T-helper 17 cell (primary cell): ENCODE results near the gene FOXI1. TPM values are rescaled to one million over a fixed set of nuclear protein-coding genes. Genes with fewer than 3 reads are reported as not detected.

Source experiments
- ATAC-seq: fragments of 150-1000 bp; cut with Tn5 transposase; 2 replicates; pipeline ENCODE4 v1.10.0; 2021; ENCODE audit warnings: mild to moderate bottlenecking, moderate library complexity
- DNase-seq, 3 donors: peaks; one replicate each; pipeline versions ENCODE4 v3.0.0 to v3.0.0-alpha.2; 2020 to 2021
- H3K9me3 ChIP-seq: one replicate; pipeline ENCODE4 v1.7.0; 2013; ENCODE audit warnings: low read length, mild to moderate bottlenecking; ENCODE audit not compliant: control insufficient read depth, poor library complexity, severe bottlenecking
- H3K27ac Mint-ChIP-seq: one replicate; pipeline ENCODE4 v1.8.0; 2022; ENCODE audit warnings: mild to moderate bottlenecking, moderate library complexity, mixed read lengths
- H3K27me3 Mint-ChIP-seq: one replicate; pipeline ENCODE4 v1.8.0; 2022; ENCODE audit warnings: mixed read lengths
- H3K36me3 Mint-ChIP-seq: one replicate; pipeline ENCODE4 v1.8.0; 2022; ENCODE audit warnings: low read depth, mixed read lengths
- H3K4me1 Mint-ChIP-seq: one replicate; pipeline ENCODE4 v1.8.0; 2022; ENCODE audit warnings: mild to moderate bottlenecking, mixed read lengths
- H3K4me3 Mint-ChIP-seq: one replicate; pipeline ENCODE4 v1.8.0; 2022; ENCODE audit warnings: mild to moderate bottlenecking, moderate library complexity, mixed read lengths
- total RNA-seq, 4 donors: library from RNA in 2 of 4; stranded (reverse) in 2 of 4; gene quantifications; one replicate each; pipeline ENCODE4 v1.2.3 and lab custom pipeline; 2022 to 2026

Gene FOXI1
- total RNA-seq, 2 donors from 2014 or later = 0.18 TPM; not detected in 1

DNA sequence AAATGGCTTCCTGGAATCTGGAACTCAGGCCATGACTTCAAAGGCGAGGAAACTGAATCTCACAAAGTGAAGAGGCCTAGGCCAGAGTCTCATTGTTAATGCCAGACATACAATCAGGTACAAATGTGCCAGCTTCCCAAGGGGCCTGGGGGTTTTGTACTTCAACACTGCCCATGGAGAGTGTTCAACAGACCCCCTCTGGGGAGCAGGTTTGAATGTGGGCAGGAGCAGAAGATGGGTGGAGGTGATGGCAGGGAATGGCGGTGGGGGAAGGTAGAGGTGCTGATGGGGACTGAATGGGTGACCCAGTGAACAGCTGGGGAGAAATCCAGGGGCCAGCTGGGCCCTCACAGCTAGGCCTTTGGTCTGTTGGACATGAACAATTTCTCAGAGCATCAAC, 12.0 kb downstream of the FOXI1 start:
- H3K9me3 ChIP-seq = no peaks in the 10 kb centered on the region
- DNase-seq = no peak
- Mint-ChIP-seq H3K27ac (no peak overlapping the region), H3K36me3 (peaks cover 3% of the 10 kb centered on the region), H3K4me1 (no peaks in the 10 kb centered on the region), H3K4me3 (no peak overlapping the region), H3K27me3 (peaks cover 54% of the 10 kb centered on the region)
- no peak for ATAC-seq

GRCh38 chr5:170120576-170120975, 14.9 kb downstream of the FOXI1 start:
- H3K27ac Mint-ChIP-seq = no peak overlapping the region
- H3K4me1 Mint-ChIP-seq = no peaks in the 10 kb centered on the region
- peaks cover 3% of the 10 kb centered on the region for H3K36me3 Mint-ChIP-seq
- H3K27me3 Mint-ChIP-seq = peaks cover 54% of the 10 kb centered on the region
- ATAC-seq (no peak), DNase-seq (no peak)
- H3K9me3 ChIP-seq = no peaks in the 10 kb centered on the region
- H3K4me3 Mint-ChIP-seq = no peak overlapping the region

DNA sequence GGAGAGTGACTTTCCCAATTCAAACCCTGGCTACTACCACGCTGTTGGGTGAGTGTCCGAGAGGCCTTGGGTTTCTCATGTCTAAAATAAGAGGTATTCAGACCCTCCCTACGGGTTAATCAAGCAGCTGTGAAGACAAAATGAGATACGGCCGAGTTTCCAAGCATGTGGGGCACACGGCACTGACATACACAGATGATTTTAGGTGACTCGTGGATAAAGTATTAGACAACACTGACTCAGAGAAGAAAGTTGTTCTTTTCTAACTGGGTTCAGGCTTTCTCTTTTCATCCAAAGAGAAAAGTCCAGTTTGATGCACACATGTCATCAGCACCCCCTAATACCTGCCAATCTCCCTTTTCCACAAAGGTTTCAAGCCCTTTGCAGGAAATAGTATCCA, 15.6 kb downstream of the FOXI1 start:
- ATAC-seq = no peak
- no peak for DNase-seq
- Mint-ChIP-seq H3K4me3 (no peak overlapping the region), H3K27ac (no peak overlapping the region), H3K27me3 (peaks cover 54% of the 10 kb centered on the region), H3K4me1 (no peaks in the 10 kb centered on the region), H3K36me3 (peaks cover 3% of the 10 kb centered on the region)
- H3K9me3 ChIP-seq = no peaks in the 10 kb centered on the region

- Mint-ChIP-seq H3K36me3 (no peaks in the 10 kb centered on the region), H3K27ac (no peak overlapping the region), H3K4me1 (no peaks in the 10 kb centered on the region), H3K27me3 (peaks cover 24% of the 10 kb centered on the region), H3K4me3 (no peak overlapping the region)
- no peaks in the 10 kb centered on the region for H3K9me3 ChIP-seq
- no peak for DNase-seq
- no peak for ATAC-seq
These were observed 20.4 kb downstream of the FOXI1 start for GRCh38 chr5:170126061-170126460.

DNA sequence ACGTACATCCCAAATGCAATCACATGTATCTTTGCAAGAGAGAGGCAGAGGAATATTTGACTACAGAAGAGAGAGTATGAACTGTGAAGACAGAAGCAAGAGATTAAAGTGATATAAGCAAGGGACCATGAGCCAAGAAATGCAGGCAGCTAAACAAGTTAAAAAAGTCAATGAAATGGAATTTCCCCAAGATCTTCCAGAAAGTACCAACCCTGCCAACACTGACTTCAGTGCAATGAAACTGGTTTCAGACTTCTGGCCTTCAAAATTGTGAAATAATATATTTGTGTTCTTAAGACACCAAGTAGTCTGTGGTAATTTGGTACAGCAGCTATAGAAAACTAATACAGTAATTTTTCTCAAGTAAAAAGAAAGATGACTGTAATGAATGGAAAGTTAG, 20.9 kb downstream of the FOXI1 start:
- Mint-ChIP-seq H3K36me3 (no peaks in the 10 kb centered on the region), H3K4me1 (no peaks in the 10 kb centered on the region), H3K27me3 (peaks cover 18% of the 10 kb centered on the region), H3K27ac (no peak overlapping the region), H3K4me3 (no peak overlapping the region)
- no peak for DNase-seq
- no peak for ATAC-seq
- no peaks in the 10 kb centered on the region for H3K9me3 ChIP-seq

DNA sequence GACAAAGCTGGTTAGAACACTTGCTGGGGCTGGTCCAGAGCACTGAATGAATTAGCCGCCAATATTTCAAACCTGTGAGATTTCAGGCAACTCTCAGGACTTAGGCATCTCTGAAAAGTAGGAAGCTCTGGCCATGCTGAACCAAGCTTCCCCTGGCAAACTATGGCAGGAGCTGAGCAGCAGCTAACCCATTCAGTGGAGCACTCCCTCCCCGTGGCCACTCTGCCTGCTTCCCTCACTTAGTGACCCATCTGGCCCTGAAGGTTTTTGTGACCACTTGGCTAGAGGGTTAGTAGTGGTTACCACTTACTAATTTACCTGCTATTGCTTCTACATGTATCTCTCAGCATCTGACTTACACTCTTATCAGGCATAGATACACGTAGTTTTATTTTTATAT, 25.5 kb downstream of the FOXI1 start:
- H3K4me3 Mint-ChIP-seq = no peak overlapping the region
- H3K27me3 Mint-ChIP-seq = peaks cover 16% of the 10 kb centered on the region
- no peak for ATAC-seq
- no peaks in the 10 kb centered on the region for H3K36me3 Mint-ChIP-seq
- no peaks in the 10 kb centered on the region for H3K4me1 Mint-ChIP-seq
- no peak overlapping the region for H3K27ac Mint-ChIP-seq
- H3K9me3 ChIP-seq = no peaks in the 10 kb centered on the region
- no peak for DNase-seq

GRCh38 chr5:170132269-170132975, 26.7 kb downstream of the FOXI1 start:
- Mint-ChIP-seq H3K27me3 (peaks cover 16% of the 10 kb centered on the region), H3K36me3 (no peaks in the 10 kb centered on the region), H3K4me3 (no peak overlapping the region), H3K27ac (no peak overlapping the region), H3K4me1 (no peaks in the 10 kb centered on the region)
- DNase-seq = no peak
- no peak for ATAC-seq
- H3K9me3 ChIP-seq = no peaks in the 10 kb centered on the region

GRCh38 chr5:170132976-170133448, 27.3 kb downstream of the FOXI1 start:
- Mint-ChIP-seq H3K36me3 (no peaks in the 10 kb centered on the region), H3K4me1 (no peaks in the 10 kb centered on the region), H3K27ac (no peak overlapping the region), H3K4me3 (no peak overlapping the region), H3K27me3 (peaks cover 16% of the 10 kb centered on the region)
- DNase-seq (no peak), ATAC-seq (no peak)
- no peaks in the 10 kb centered on the region for H3K9me3 ChIP-seq

DNA sequence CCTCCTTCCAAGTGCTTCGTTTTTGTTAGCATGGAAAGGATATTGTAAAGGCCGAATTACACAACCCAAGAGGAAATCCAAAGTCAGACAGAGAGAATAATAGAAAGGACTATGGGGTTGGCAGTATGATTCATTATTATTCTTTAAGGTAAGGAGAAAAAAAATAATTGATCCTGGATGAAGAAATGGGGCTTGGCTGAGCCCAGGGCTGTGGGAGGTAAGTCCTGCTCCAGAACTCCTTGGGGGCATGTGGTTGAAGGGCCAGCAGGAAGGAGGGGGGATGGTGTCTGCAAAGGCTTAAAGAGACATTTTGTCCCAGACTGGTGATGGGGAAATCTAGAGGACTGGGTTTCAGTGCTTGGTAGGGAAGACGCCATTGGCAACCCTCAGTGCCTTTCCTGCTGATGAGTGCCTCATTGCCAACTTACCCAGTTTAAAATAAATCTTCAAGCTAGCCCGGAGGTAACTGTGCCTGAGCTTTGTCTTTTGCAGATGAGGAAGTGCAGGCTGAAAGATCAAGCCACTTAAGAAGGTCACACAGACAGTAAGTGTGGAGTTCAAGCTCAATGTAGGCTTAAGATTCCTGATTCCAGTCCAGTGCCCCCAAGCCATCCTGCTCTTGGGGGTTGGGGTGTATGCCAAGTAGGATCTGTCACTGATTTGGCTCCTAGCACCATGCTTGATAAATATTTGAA, 30.2 kb downstream of the FOXI1 start:
- Mint-ChIP-seq H3K27me3 (peaks cover 12% of the 10 kb centered on the region), H3K4me1 (no peaks in the 10 kb centered on the region), H3K4me3 (no peak overlapping the region), H3K36me3 (no peaks in the 10 kb centered on the region), H3K27ac (no peak overlapping the region)
- ATAC-seq = no peak
- no peak for DNase-seq
- H3K9me3 ChIP-seq = no peaks in the 10 kb centered on the region

DNA sequence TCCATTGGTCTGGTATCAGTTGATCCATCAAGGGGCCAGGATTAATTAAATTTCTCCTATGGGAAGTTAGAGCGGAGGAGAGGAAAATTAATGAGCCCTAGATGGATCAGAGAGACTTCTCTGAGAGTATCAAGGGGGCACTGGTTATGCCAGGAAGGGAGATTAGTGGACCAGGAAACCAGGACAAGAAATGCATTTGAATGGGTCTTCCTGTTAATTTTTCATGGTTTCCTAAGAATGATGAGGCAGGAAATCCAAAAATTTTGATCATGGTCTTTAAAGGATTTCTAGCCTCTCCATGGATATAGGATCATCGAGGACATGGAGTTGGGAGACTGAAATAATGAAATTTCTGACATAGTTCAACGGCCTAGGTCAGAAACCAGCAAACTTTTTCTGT, 30.8 kb downstream of the FOXI1 start:
- Mint-ChIP-seq H3K27me3 (peaks cover 17% of the 10 kb centered on the region), H3K27ac (no peak overlapping the region), H3K4me1 (no peaks in the 10 kb centered on the region), H3K4me3 (no peak overlapping the region), H3K36me3 (no peaks in the 10 kb centered on the region)
- H3K9me3 ChIP-seq = no peaks in the 10 kb centered on the region
- no peak for DNase-seq
- ATAC-seq = no peak

- no peak for DNase-seq
- Mint-ChIP-seq H3K4me1 (no peaks in the 10 kb centered on the region), H3K27me3 (peaks cover 29% of the 10 kb centered on the region), H3K4me3 (no peak overlapping the region), H3K27ac (no peak overlapping the region), H3K36me3 (no peaks in the 10 kb centered on the region)
- H3K9me3 ChIP-seq = no peaks in the 10 kb centered on the region
- ATAC-seq = no peak
These were observed 32.1 kb downstream of the FOXI1 start for GRCh38 chr5:170137694-170138214.

- ATAC-seq (no peak), DNase-seq (no peak)
- Mint-ChIP-seq H3K4me3 (no peak overlapping the region), H3K4me1 (peaks cover 2% of the 10 kb centered on the region), H3K27me3 (peaks cover 32% of the 10 kb centered on the region), H3K27ac (no peak overlapping the region), H3K36me3 (no peaks in the 10 kb centered on the region)
- no peaks in the 10 kb centered on the region for H3K9me3 ChIP-seq
These were observed 32.6 kb downstream of the FOXI1 start for GRCh38 chr5:170138273-170138672.

- Mint-ChIP-seq H3K4me1 (peaks cover 2% of the 10 kb centered on the region), H3K36me3 (no peaks in the 10 kb centered on the region), H3K27me3 (peaks cover 24% of the 10 kb centered on the region), H3K4me3 (no peak overlapping the region), H3K27ac (no peak overlapping the region)
- ATAC-seq = no peak
- H3K9me3 ChIP-seq = no peaks in the 10 kb centered on the region
- DNase-seq = no peak
These were observed 34.2 kb downstream of the FOXI1 start for GRCh38 chr5:170139786-170140335.
